NCI-H1092 (cell line): ENCODE data around the gene OR9A4.
"Not testable (repeated sequence)": the region's sequence is repeated elsewhere in the genome, so short reads cannot be mapped to it uniquely, and the experiment has no call there.

ENCODE experiments used
- DNase-seq: peaks from one replicate; lab custom pipeline; 2025; lab: John Stamatoyannopoulos, UW

OR9A4 gene, protein sequence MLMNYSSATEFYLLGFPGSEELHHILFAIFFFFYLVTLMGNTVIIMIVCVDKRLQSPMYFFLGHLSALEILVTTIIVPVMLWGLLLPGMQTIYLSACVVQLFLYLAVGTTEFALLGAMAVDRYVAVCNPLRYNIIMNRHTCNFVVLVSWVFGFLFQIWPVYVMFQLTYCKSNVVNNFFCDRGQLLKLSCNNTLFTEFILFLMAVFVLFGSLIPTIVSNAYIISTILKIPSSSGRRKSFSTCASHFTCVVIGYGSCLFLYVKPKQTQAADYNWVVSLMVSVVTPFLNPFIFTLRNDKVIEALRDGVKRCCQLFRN

DNA sequence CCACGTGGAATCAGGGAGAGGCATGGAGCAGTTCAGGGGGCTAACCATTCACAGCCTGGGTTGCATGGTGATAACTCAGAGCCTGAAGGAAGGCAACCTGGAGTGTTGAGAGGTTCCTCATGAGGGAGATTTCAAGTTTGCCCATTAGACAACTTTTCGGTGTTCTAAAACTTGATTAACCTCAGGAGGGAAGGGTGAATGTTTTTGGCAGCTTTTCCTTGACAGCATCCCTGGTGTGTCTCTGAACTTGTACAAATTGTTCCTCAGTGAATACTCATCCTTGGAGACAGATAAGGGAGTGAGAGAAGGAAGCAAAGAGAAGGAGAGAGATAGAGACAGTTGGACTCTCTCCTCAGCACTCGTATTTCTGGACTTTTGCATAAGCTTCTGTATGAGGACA, at the start of gene OR9A4:
Gene OR9A4 (plus strand): TSS at position 301 of the 400 bp plus-strand sequence. CDS start 2,477 bp downstream, outside the sequence.
- DNase-seq, result no peak

DNA sequence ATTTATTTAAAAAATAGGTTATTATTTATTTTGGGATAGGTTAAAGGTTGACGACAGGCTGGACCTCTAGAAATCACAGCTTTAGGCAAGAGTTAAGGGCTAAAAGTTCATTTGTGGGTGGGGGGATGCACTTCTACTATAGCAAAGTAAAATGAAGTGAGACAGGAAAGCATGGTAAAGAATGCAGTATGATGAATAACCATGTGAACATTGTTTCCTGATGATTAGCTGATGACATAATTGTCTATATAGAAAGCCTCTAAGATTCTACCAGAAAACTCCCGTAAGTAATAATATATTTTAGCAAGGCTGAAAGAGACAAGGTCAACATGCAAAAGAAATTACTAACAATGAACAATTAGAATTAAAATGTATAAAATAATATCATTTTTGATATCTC, 49.2 kb upstream of the OR9A4 start:
- DNase-seq, result no peak

DNA sequence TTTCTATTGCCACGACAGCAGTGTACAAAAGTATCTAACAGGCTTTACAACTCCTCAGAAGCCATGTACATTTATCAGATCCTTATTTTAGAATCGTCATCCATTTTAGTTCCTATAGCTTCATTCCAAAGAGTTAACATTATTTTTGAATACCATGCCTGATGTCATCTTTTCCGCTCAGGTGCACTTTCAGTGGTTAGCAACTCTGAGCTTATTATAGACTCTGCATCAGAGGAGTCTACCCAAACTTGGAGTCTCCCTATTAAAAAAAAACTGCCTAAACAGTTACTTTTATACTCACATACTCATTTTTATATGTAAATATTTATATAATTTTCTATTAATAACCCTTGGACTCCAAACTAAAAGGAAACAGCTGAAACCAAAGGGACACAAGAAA, 43.3 kb upstream of the OR9A4 start:
- no peak for DNase-seq

DNA sequence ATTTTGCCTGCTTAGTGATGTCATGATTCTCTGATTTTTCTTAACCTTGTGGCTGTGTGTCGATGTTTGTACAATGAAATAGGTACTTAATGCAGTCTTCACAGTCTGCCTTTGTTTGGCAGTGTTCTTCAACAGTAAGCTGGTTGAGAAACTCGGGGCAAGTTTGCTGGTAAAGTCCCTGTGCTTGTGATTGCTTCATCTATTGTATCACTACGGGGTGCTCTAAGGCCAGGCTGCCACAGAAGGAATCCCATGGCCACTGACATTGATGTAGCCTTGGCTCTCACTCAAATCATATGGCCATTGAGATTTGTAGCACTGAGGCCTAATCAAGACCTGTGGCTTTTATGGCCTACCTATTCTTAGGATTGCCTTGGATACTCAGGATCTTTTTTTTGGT, 41.4 kb upstream of the OR9A4 start:
- no peak for DNase-seq

DNA sequence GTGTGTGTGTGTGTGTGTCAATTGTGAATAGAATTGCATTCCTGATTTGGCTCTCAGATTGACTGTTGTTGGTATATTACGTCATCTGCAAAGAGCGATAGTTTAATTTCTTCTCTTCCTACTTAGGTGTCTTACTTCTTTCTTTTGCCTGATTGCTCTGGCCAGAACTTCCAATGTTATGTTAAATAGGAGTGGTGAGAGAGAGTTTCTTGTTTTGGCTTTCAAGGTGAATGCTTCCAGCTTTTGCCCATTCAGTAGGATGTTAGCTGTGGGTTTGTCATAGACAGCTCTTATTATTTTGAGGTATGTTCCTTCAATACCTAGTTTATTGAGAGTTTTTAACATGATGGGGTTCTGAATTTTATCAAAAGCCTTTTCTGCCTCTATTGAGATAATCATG, 40.7 kb upstream of the OR9A4 start:
- DNase-seq, result no peak

DNA sequence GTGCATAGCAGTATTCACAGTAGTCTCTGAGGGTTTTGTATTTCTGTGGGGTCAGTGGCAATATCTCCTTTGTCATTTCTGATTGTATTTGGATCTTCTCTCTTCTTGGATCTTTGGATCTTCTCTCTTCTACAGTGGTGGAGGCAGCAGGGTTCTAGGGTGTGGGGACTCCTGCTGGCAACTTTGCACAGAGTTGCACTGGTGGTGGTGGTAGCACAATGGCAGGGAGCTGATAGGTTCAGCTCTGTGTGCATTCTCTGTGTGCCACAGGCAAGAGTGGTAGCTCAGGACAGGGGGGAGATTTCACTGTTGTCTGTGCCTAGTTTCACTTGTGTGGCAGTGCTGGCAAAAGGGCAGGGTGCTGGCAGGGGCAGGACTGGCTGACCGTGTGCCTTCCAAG, 39.8 kb upstream of the OR9A4 start:
- DNase-seq, result no peak

DNA sequence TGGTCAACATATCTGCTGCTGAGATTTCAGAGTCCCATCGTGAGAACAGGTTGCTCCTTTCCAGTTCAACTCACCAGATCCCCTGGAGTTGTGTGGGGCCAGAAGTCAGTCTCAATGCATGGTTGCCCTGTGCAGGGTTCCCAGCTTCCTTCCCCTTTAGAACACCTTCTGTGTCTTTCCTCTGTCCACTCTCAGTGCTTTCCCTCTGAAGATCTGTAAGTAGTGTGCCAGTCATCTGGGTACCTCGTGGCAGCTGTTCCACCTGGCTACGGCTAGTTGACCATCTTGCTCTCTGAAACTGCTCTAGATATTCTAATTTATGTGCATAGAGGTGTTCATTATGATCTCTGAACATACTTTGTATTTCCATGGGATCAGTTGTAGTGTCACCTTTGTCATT, 38.8 kb upstream of the OR9A4 start:
- no peak for DNase-seq

DNA sequence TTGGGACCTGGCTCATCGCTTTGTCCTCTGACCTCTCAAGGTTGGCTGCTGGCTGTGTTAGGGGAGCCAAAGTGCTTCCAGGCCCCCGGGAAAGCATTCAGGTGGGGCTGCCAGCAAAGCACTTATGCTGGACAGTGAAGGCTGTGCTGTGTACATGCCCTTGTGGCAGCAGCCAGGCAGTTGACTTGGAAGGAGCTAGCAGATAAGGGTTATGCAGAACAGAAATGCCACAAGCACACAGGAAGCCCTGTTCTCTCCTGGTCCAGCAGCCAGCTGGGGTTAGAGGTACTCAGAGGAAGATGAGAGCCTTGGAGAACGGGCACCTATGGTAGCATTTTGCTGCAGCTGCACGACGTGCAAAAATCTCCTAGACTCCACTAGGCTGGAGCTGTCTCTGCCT, 35.2 kb upstream of the OR9A4 start:
- no peak for DNase-seq

DNA sequence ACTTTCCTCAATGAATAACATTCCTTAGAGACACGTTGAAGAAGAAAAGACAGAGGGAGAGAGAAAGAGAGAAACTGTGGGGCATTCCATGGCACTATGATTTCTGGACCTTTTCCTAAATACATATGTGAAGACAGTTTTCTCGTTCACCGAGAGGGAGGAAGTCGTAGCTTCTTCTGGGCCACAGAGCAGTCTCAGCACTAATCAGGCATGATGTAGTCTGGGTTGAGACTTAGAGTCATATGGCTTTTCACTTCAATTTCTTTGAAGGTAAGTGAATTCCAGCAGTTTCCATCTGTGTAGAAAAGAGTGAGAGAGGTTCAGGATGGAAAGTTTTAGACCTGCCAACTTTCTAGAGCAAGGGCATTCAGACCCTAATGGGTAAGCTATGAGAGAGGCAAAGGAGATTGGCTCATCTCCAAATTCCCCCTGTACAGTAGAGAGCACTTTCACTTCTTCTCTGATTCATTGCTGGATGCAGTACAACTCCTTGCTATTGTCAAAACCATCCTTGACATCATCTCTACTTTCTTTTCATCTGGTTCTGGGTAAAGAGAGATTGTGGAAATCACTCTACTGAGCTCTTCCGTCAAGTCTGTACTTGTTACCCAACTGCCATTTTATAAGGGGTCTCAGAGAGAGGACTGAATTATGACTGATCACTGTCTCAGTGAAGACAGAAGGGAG, 31.5 kb upstream of the OR9A4 start:
- no peak for DNase-seq

DNA sequence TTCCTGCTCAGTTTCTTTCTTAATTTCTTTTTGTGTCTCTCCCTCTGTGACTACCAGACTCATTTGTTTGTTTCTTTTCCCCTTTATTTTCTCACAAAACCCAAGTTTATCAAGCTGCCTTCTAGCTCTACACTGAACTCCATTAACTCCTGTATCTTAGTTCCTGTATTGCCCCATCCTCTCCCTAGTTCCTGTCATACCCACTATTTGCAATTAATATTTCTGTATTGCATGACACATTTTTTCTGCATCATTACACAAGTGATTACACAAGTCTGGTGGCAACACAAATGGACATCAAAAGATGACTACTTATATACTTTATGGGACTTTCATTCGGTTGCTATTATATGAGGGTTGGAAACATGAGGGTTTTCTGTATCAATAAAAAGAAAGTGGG, 26.9 kb upstream of the OR9A4 start:
- DNase-seq, result no peak

DNA sequence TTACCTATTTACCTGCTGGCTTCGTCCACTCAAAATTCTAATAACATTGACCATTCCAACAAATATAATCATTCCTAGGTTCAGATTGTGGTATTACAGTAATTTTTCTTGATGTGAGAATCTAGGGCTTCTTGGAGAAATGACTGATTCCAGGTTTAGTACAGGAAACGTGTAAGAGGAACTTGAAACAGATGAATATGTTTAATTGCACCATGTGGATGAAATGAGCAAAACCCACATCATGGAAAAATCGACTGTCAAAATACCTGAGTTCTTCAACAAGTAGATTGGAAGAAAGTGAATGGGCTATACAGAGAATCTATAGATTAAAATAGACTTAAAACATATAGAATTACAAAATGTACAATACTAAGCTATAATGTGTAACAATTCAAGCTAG, 24.9 kb upstream of the OR9A4 start:
- no peak for DNase-seq

DNA sequence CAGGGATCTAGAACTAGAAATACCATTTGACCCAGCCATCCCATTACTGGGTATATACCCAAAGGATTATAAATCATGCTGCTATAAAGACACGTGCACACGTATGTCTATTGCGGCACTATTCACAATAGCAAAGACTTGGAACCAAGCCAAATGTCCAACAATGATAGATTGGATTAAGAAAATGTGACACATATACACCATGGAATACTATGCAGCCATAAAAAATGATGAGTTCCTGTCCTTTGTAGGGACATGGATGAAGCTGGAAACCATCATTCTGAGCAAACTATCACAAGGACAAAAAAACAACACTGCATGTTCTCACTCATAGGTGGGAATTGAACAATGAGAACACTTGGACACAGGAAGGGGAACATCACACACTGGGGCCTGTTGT, 16.8 kb upstream of the OR9A4 start:
- not testable (repeated sequence) for DNase-seq

DNA sequence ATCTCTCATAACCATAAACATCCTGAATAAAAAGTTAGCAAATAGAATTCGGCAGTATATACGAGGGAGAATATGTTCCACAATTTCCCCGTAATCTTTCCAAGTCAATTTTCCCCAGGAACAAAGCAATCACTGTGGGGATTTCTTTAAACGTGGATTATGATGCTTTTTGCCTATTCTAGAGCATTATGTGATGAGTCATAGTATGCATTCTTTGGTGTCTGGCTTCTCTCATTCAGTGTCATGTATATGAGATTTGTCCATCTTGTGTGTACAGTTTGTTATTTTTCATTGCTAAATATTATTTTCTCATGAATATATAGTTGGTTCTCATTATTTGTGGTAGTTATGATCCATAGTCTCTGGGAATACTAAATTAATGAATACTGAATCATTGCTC, 9.9 kb upstream of the OR9A4 start:
- DNase-seq, result no peak

DNA sequence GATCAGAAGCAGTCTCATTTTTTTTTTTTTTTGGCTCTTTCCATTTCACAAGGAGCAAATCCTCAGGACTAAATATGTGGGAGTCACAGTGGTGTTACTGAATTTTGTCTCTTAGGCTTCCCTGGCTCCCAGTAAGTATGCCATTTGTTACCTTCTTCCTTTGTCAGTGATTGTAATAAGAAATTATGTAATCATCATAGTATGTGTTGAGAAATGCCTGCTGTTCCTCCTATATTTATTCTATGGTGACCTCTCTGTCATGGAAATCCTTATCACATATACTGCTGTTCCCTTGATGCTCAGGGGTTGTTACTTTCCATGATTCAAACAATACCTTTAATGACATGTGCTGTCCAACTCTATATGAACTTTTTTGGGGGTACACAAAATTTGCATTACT, 4.8 kb upstream of the OR9A4 start:
- DNase-seq, result no peak

DNA sequence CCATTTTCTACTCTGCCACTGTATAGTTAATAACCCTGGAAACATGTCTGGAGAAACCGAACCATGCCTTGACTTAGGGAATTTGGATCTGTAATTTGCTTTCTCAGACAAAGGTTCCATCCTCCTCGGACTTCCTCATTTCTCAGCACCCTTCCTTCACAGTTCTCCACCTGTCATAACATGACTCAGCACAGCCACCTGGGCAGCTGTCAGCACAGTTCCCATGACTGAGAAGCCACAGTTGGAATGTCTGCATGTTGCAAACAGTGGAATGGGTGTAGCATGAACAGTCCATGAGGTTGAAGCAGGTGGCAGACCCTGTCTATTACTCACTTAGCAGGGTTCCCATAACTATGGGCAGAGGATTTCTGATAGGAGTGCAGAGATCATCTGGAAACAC, 634 bp upstream of the OR9A4 start:
- no peak for DNase-seq

DNA sequence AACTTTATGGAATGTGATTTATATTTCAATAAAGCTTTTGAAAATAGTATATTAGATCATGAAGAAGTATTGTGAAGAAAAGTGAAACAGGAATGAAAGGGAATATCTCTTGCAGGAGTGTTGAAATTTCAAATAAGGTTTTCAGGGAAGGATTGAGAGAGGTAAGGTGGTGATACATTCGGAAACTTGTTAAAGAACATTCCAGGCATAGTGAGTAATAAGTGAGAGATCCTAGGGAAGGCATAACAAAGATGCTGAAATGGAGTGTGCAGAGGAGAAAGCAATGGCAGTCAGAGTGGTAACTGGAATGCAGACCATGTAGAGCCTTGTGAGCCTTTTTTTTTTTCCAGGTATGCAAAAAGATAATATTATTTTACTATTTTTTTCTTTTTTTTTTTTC, 4.1 kb downstream of the OR9A4 start:
- no peak for DNase-seq

DNA sequence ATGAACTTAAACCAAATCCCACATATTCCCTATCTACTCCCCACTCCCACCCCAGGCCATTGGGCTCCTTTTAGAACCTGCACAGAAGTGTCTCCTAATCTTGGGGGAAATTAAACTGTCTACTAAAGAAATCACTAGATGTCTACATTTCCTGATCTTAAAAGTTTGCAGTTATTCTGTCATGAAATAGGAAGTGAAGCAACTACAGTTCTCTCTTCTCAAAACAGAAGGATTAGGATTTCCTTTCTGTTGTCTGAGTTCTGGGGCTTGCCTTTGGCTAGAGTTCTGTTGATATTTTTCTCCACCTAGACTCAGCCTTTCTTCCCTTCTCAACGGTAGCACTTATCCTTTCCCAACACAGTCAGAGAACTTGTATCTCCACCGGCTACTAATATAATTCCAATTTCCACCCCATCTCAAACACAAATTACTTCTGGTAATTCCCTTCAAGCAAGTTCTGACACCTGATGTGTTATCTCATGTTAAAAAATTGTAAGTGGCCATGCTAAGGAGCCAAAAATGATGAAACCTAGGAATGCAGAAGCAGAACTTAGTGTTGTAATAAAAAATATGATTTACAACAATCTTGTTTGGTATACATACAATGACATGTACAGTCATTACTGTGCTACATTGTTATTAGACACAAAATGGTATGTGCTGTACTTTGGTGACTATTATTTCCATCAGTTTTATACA, 12.1 kb downstream of the OR9A4 start:
- DNase-seq, result no peak

DNA sequence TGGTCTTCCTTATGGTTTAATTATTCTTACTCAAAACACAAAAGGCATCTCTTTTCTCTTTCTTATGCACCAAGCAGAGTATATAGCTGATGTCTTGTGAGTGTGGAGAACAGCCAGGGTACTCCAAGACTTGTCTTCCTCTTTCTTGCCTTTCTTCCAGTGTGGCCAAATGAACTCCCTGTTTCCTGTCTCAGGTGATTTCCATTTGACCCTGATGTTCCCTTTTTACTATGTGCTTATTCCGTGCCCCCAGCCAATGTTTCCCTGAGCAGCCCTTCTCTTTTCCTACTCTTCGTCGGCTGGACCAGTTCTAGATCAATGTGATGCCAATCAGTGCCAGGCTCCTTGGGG, 12.6 kb downstream of the OR9A4 start:
- no peak for DNase-seq

DNA sequence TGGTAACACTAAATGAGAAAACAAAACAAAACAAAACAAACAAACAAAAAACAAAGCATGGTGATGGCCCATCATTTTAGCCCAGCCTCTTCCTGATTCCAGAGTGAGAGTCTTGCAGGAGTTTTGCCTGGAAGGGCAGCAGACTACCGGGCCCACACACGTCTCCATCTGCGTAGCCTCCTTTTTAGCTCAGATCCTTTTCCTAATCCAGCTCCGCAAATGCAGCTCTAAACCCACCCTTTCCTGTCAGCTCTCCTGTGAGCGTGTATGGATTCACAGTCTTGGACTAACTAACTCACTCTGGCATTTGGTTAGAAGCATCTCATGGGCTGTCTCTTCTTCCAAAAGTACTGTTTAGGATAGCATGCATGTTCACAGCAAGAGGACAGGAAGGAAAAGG, 14.0 kb downstream of the OR9A4 start:
- DNase-seq, result no peak

DNA sequence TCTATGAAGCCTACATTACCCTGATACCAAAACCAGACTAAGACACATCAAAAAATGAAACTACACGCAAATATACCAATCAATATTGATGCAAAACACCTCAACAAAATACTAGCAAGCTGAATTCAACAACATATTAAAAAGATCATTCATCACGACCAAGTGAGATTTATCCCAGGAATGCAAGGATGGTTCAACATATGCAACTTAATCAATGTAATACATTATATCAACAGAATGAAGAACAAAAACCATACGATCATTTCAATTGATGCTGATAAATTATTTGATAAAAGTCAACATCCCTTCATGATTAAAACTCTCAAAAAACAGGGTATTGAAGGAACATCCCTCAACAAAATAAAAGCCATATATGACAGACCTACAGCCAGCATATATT, 24.9 kb downstream of the OR9A4 start:
- no peak for DNase-seq

DNA sequence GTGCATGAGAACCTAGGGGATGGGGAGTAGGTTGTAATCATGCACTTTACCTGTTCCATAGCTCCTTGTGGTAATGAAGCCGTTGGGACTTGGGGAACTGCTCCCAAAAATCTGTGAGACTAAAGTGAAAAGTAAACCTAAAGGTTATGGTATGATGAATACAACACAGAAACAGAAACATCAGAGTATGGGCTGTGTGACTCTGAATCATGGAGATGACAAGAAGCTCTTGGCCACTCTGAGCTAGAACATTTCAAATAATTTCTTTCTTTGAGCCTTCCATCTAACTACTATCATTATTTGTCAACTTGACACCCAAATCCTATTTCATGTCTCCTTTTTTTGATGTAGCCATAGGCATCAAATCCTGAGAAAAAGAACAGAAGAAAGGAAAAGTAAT, 27.6 kb downstream of the OR9A4 start:
- no peak for DNase-seq

DNA sequence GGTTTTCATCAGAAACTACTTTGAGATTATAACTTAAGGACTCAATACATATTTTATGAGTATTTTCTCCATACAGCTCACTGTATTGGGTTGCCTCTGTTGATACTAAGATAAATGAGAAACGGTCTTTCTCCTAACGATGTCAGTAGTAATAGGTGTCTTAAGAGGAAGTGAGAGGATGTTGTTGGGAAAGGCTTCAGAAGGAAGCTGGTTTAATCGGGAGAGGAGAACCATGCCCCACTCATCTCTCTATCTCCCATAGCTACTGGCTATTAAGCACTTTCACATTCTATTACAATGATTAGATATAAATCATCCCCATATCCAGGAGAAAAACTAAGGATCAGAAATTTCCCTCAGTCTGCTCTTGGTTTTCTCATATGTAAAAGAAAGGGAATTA, 28.6 kb downstream of the OR9A4 start:
- DNase-seq, result no peak

DNA sequence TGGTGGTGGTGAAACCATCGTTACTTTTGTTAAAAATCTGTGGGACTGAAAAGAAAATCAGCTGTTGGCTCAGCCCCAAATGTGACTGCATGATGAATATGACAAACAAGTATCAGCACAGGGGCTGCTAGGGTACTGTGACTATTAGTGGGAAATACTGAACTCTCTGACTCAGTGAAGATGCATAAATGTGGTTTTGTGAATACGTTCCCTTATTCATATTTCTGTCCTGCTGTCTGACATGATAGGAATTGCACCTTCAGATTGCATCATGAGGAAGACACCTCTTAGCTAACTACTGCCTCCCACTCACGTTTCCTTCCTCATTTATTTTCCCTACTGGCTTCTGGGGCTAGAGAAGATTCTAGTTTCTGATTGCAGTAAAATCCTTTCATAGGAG, 29.2 kb downstream of the OR9A4 start:
- DNase-seq, result no peak

DNA sequence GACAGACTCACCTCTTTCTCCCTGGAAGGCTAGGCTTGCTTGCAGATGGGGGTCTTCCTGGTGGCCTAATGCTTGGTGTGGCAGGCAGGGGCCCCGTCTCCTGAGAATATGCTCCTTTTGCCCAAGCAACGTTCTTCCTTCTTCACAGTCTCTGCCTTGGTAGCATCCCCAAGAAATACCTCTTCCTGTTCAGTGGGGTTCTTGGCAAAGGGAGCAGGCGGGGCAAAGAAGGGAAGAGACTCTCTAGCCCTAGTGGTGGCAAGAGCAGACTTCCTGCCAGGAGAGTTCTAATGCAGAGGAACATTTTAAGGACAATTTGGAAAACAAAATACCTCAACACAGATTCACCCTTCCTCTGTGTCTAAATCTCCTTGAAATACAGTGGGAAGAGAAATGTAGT, 30.6 kb downstream of the OR9A4 start, which contains the start of gene CLEC5A:
Gene CLEC5A (minus strand): TSS at position 179 of the 400 bp plus-strand sequence. CDS start 682 bp downstream, outside the sequence.
- DNase-seq, result no peak
